NB4 (cell line): ENCODE results near the gene OCIAD1.

ENCODE experiments used
- DNase-seq: peaks from one replicate; pipeline ENCODE4 v3.0.0; 2010; ENCODE audit warnings: low read depth
- H3K4me3 ChIP-seq: one replicate; pipeline ENCODE4 v1.5.1; 2011; ENCODE audit warnings: mild to moderate bottlenecking, low read depth, low read length, moderate library complexity
- MYC ChIP-seq: IDR thresholded peaks from 2 replicates; pipeline ENCODE4 v1.6.1; 2011; ENCODE audit warnings: low read depth, low read length
- POLR2A ChIP-seq: IDR thresholded peaks from 2 replicates; pipeline ENCODE4 v1.6.1; 2011; ENCODE audit warnings: mild to moderate bottlenecking; ENCODE audit not compliant: insufficient read length; ENCODE audit errors: extremely low read depth
- TF ChIP-seq, protein P1 (sequence below): IDR thresholded peaks from 2 replicates; pipeline ENCODE4 v1.6.1; 2011; ENCODE audit warnings: low read depth, low read length
- TF ChIP-seq, protein P2 (sequence below): IDR thresholded peaks from one replicate; pipeline ENCODE4 v1.5.1; 2012; ENCODE audit warnings: low read depth, low read length

OCIAD1 gene

GRCh38 chr4:48896845-48897244, 66.0 kb downstream of the OCIAD1 start:
- TF ChIP-seq MYC: no peak
- H3K4me3 ChIP-seq: no peak overlapping the region
- DNase-seq: peak; percentile 42

DNA sequence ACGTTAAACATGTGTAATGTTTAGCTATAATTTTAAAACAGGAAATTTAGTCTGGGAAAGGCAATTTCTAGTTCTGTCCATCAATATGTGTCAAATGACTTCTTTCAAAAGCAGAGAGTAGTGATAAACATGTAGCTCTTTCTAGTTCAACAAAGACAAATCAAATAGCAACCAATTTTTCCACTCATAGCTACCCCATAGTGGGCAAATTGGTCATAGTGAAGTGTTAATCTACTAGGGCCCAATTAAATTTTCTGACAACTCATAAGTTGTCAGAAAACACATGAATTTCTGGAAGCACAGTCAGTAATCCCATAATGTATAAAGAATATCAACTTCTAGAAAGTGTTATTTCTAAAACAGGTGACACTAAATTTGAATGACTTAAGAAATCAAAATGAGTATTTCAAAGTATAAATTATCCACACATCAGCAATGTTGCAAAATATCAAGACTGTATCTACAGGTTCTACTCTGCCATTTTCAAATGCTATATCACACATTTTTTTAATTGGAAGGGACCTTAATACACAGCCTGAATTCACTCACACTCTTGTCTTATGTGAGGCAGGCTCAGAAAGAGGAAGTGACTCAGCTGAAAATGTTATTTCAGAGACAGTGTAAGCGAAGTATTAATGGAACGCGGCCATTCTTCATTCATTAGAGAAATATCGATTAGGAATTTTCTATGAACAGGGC, 68.0 kb downstream of the OCIAD1 start:
- peak overlapping the region; percentile 32 for H3K4me3 ChIP-seq
- peak; percentile 80 for DNase-seq
- TF ChIP-seq, protein P1, sequence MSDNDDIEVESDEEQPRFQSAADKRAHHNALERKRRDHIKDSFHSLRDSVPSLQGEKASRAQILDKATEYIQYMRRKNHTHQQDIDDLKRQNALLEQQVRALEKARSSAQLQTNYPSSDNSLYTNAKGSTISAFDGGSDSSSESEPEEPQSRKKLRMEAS: no peak
- TF ChIP-seq, protein P2, sequence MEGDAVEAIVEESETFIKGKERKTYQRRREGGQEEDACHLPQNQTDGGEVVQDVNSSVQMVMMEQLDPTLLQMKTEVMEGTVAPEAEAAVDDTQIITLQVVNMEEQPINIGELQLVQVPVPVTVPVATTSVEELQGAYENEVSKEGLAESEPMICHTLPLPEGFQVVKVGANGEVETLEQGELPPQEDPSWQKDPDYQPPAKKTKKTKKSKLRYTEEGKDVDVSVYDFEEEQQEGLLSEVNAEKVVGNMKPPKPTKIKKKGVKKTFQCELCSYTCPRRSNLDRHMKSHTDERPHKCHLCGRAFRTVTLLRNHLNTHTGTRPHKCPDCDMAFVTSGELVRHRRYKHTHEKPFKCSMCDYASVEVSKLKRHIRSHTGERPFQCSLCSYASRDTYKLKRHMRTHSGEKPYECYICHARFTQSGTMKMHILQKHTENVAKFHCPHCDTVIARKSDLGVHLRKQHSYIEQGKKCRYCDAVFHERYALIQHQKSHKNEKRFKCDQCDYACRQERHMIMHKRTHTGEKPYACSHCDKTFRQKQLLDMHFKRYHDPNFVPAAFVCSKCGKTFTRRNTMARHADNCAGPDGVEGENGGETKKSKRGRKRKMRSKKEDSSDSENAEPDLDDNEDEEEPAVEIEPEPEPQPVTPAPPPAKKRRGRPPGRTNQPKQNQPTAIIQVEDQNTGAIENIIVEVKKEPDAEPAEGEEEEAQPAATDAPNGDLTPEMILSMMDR: no peak
- TF ChIP-seq POLR2A: no peak
- TF ChIP-seq MYC: no peak

- TF ChIP-seq MYC (no peak), POLR2A (no peak)
- TF ChIP-seq, protein P1: no peak
- TF ChIP-seq, protein P2: no peak
- H3K4me3 ChIP-seq: peak overlapping the region; percentile 32
- no peak for DNase-seq
These were observed 68.5 kb downstream of the OCIAD1 start for GRCh38 chr4:48899432-48899749.

- H3K4me3 ChIP-seq: no peak overlapping the region
- DNase-seq: peak; percentile 62
- TF ChIP-seq POLR2A: no peak
- TF ChIP-seq MYC: no peak
- TF ChIP-seq, protein P2: no peak
- TF ChIP-seq, protein P1: no peak
These were observed 69.1 kb downstream of the OCIAD1 start for GRCh38 chr4:48899950-48900349.

DNA sequence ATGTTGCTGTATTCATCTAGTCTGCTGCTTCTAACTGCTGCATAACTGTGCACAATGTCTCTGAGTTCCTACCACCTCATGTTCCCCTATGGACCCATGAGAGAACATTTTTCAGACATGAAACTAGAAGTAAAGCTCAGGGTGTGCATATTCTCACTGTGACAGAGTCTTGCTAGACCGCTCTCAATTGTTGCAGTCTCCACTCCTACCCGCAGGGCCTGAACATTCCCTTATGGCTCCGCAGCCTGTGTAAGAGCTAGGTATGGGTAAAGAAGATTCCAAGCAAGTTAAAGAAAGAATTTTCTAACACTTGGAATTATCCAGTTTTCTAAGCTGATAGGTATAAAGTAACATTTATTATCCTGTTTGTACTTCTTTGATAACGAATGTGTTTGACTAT, 70.3 kb downstream of the OCIAD1 start:
- no peak overlapping the region for H3K4me3 ChIP-seq
- TF ChIP-seq, protein P2: no peak
- TF ChIP-seq MYC (no peak), POLR2A (no peak)
- TF ChIP-seq, protein P1: no peak
- no peak for DNase-seq

DNA sequence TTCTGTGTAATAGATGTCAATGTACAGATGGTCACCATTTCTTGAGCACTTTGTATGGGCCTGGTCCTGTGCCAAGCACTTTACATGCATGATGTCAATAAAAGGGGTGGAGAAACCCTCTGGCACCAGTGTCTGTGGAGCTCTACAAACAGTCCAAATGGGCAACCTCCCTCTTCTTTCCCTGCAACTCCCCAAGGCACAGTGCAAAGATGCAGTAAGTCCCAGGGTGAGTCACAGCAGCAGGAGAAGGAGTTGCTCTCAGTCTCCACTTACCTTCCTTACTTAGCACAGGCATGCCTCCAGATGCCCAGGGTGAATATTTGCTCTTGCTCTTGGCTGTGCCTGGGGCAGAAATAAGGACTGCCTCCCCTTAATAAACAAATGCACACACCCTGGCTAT, 71.4 kb downstream of the OCIAD1 start:
- no peak overlapping the region for H3K4me3 ChIP-seq
- TF ChIP-seq, protein P1: no peak
- no peak for TF ChIP-seq MYC
- TF ChIP-seq, protein P2: no peak
- TF ChIP-seq POLR2A: no peak
- DNase-seq: no peak
